ENCODE measurements around the gene EPB41L4A.
A peak's percentile ranks its signal among the peaks of the same experiment; 100 is the strongest.

EPB41L4A gene

GRCh38 chr5:112195924-112196323, 223.2 kb downstream of the EPB41L4A start:
- TF ChIP-seq ZFX (IDR thresholded peaks at IDR 0.05) (no peak), CTCF (conservative IDR thresholded peaks at IDR 0.05) (no peak)
- no peak overlapping the region for H3K27ac ChIP-seq

GRCh38 chr5:112192866-112193265, 226.2 kb downstream of the EPB41L4A start:
- TF ChIP-seq ZFX (IDR thresholded peaks at IDR 0.05) (no peak), CTCF (conservative IDR thresholded peaks at IDR 0.05) (no peak)

GRCh38 chr5:112192072-112192471, 227.0 kb downstream of the EPB41L4A start:
- no peak overlapping the region for H3K27ac ChIP-seq
- TF ChIP-seq CTCF (conservative IDR thresholded peaks at IDR 0.05) (no peak), ZFX (IDR thresholded peaks at IDR 0.05) (no peak)

More at GRCh38 chr5:112192866-112193265, 226.2 kb downstream of the EPB41L4A start:
- H3K27ac ChIP-seq: no peak overlapping the region

- TF ChIP-seq ZFX (IDR thresholded peaks at IDR 0.05): no peak
- TF ChIP-seq CTCF (conservative IDR thresholded peaks at IDR 0.05): no peak
- no peak overlapping the region for H3K27ac ChIP-seq
These were observed 229.7 kb downstream of the EPB41L4A start for GRCh38 chr5:112189391-112189790.

- no peak overlapping the region for H3K27ac ChIP-seq
- peak; percentile 83 for TF ChIP-seq CTCF (conservative IDR thresholded peaks at IDR 0.05)
- TF ChIP-seq ZFX (IDR thresholded peaks at IDR 0.05): no peak
These were observed 232.6 kb downstream of the EPB41L4A start for GRCh38 chr5:112186401-112186990.

- no peak overlapping the region for H3K27ac ChIP-seq
- TF ChIP-seq CTCF (conservative IDR thresholded peaks at IDR 0.05) (no peak), ZFX (IDR thresholded peaks at IDR 0.05) (no peak)
These were observed 235.2 kb downstream of the EPB41L4A start for GRCh38 chr5:112183874-112184273.

GRCh38 chr5:112183103-112183711, 235.9 kb downstream of the EPB41L4A start:
- H3K27ac ChIP-seq: no peak overlapping the region
- TF ChIP-seq CTCF (conservative IDR thresholded peaks at IDR 0.05) (no peak), ZFX (IDR thresholded peaks at IDR 0.05) (no peak)

Data from C4-2B (cell line).